PC-3 (cell line): ENCODE data around the gene PIMREG. TPM values are rescaled to one million over a fixed set of nuclear protein-coding genes. Genes with fewer than 3 reads are reported as not detected.

Experiments used
- ATAC-seq: fragments of 200-7000 bp; cut with Tn5 transposase; 2 replicates; pipeline ENCODE4 v1.9.1; 2020; ENCODE audit warnings: mild to moderate bottlenecking, moderate library complexity
- BruUV-seq: library from RNA; stranded (reverse); fragments of 400-500 nt; replicated peaks from 2 replicates; lab custom pipeline; 2021; lab: Mats Ljungman, UMichigan
- CTCF ChIA-PET: fragments of 300-600 bp; sonication (Branson Sonifier 250); formaldehyde crosslinking; loops from one replicate; lab custom pipeline; 2022; ENCODE audit warnings: antibody characterized with exemption; lab: Charles Lee
- POLR2A ChIA-PET: fragments of 300-600 bp; sonication (Branson Sonifier 250); formaldehyde crosslinking; loops from one replicate; lab custom pipeline; 2022; ENCODE audit warnings: antibody characterized with exemption; ENCODE audit not compliant: unreplicated experiment; lab: Charles Lee
- DNase-seq: peaks from one replicate; pipeline ENCODE4 v3.0.0-alpha.2; 2015
- H2AFZ ChIP-seq: fragments of 300-600 bp; sonication (generic); 2 replicates; pipeline ENCODE4 v1.6.0; 2016; ENCODE audit warnings: antibody characterized with exemption, low read length
- H3F3A ChIP-seq: fragments of 300-600 bp; sonication (generic); one replicate; pipeline ENCODE4 v1.6.0; 2017; ENCODE audit warnings: antibody characterized with exemption, low read length, control low read depth, mild to moderate bottlenecking; ENCODE audit not compliant: unreplicated experiment
- H3K27ac ChIP-seq: fragments of 300-600 bp; sonication (generic); 2 replicates; pipeline ENCODE4 v1.5.1; 2016; ENCODE audit warnings: mild to moderate bottlenecking, low read length
- H3K27me3 ChIP-seq: fragments of 300-600 bp; sonication (generic); 2 replicates; pipeline ENCODE4 v1.6.1; 2016; ENCODE audit warnings: low read length, mixed read lengths
- H3K36me3 ChIP-seq: fragments of 300-600 bp; sonication (generic); 2 replicates; pipeline ENCODE4 v1.6.1; 2016; ENCODE audit warnings: low read depth, mixed run types, low read length, mixed read lengths
- H3K4me1 ChIP-seq: fragments of 300-600 bp; sonication (generic); 2 replicates; pipeline ENCODE4 v1.5.1; 2016; ENCODE audit warnings: low read length; ENCODE audit not compliant: insufficient read depth
- H3K4me2 ChIP-seq: fragments of 300-600 bp; sonication (generic); 2 replicates; pipeline ENCODE4 v1.6.0; 2016; ENCODE audit warnings: low read length
- H3K4me3 ChIP-seq: fragments of 300-600 bp; sonication (generic); 2 replicates; pipeline ENCODE4 v1.5.1; 2016; ENCODE audit warnings: mild to moderate bottlenecking, low read length, mixed read lengths
- H3K79me2 ChIP-seq: fragments of 300-600 bp; sonication (generic); 2 replicates; pipeline ENCODE4 v1.6.1; 2017; ENCODE audit warnings: low read length, mixed read lengths
- H3K9ac ChIP-seq: fragments of 300-600 bp; sonication (generic); 2 replicates; pipeline ENCODE4 v1.6.0; 2016; ENCODE audit warnings: mild to moderate bottlenecking, low read length
- H3K9me2 ChIP-seq: fragments of 300-600 bp; sonication (generic); replicated peaks from 2 replicates; pipeline ENCODE4 v1.6.1; 2016; ENCODE audit warnings: mixed run types, low read length, mixed read lengths
- H3K9me3 ChIP-seq: fragments of 300-600 bp; sonication (generic); 2 replicates; pipeline ENCODE4 v1.6.1; 2016; ENCODE audit warnings: low read length, mixed read lengths
- H4K20me1 ChIP-seq: fragments of 300-600 bp; sonication (generic); 2 replicates; pipeline ENCODE4 v1.6.1; 2016; ENCODE audit warnings: low read length, mixed read lengths
- CTCF ChIP-seq: fragments of 300-600 bp; sonication (generic); conservative IDR thresholded peaks from 2 replicates; pipeline ENCODE4 v1.5.1; 2017; ENCODE audit warnings: antibody characterized with exemption, low read depth, mild to moderate bottlenecking, low read length
- EZH2 ChIP-seq: fragments of 300-600 bp; sonication (generic); IDR thresholded peaks from one replicate; pipeline ENCODE4 v1.6.1; 2017; ENCODE audit warnings: antibody characterized with exemption, mild to moderate bottlenecking, low read length; ENCODE audit not compliant: unreplicated experiment
- EZH2phosphoT487 ChIP-seq: fragments of 300-600 bp; sonication (generic); IDR thresholded peaks from 2 replicates; pipeline ENCODE4 v1.6.1; 2018; ENCODE audit warnings: mild to moderate bottlenecking, antibody characterized with exemption, low read length, borderline replicate concordance
- intact Hi-C: fragments of 100-400 bp; cut with micrococcal nuclease; formaldehyde crosslinking; loops from 2 replicates; pipeline ENCODE4 v1.9.0; 2023
- total RNA-seq: library from RNA; depleted of rRNA; stranded (reverse); fragments of >200 nt; gene quantifications from 2 replicates; pipeline ENCODE4 v1.2.3, GENCODE V29; 2014

PIMREG gene
- total RNA-seq, 1 experiment from 2014 or later: 67.6 TPM

GRCh38 chr17:6471531-6472465 is 27.5 kb downstream of the PIMREG start:
- H3K9me2 ChIP-seq: no peaks in the 10 kb centered on the region
- H4K20me1 ChIP-seq: no peaks in the 10 kb centered on the region
- no peak overlapping the region for H2AFZ ChIP-seq
- ATAC-seq: peak; percentile 62
- CTCF ChIA-PET: interaction anchor here (1.1 kb wide), 1 partner anchor 88 kb away, joined by 4 read pairs; no protein-coding TSS in a partner anchor
- TF ChIP-seq CTCF (0 out of 2 replicates have a peak, but pooled peaks have one; percentile 11), EZH2phosphoT487 (no peak)
- H3K4me2 ChIP-seq: peak overlapping the region; percentile 46
- H3K36me3 ChIP-seq: no peaks in the 10 kb centered on the region; the same call in 1 of the 2 replicates
- H3K27me3 ChIP-seq: no peaks in the 10 kb centered on the region
- H3K4me1 ChIP-seq: peaks cover 15% of the 10 kb centered on the region
- no TSS peak for BruUV-seq
- H3F3A ChIP-seq: no peaks in the 10 kb centered on the region
- DNase-seq: peak; percentile 63
- H3K9ac ChIP-seq: no peak overlapping the region
- no peak overlapping the region for H3K27ac ChIP-seq
- H3K79me2 ChIP-seq: no peaks in the 10 kb centered on the region
- no peaks in the 10 kb centered on the region for H3K9me3 ChIP-seq
- POLR2A ChIA-PET: no interaction called here
- intact Hi-C loops: loop anchor here (2.0 to 5.0 kb wide), 2 partner anchors 83 to 176 kb away; no protein-coding TSS in a partner anchor
- no peak overlapping the region for H3K4me3 ChIP-seq

- intact Hi-C loops: loop anchor here (2.0 to 5.0 kb wide), 2 partner anchors 82 to 175 kb away; no protein-coding TSS in a partner anchor
- ChIA-PET CTCF (interaction anchor here (0.6 to 1.1 kb wide), 4 partner anchors 37 to 176 kb away, joined by 3 to 4 read pairs (median 3); no protein-coding TSS in a partner anchor), POLR2A (no interaction called here)
- no TSS peak for BruUV-seq
- H3K36me3 ChIP-seq: no peaks in the 10 kb centered on the region
- no peak overlapping the region for H3K4me2 ChIP-seq
- DNase-seq (no peak), ATAC-seq (no peak)
- no peak overlapping the region for H2AFZ ChIP-seq
- no peak for TF ChIP-seq CTCF
- TF ChIP-seq EZH2: no peak
- TF ChIP-seq EZH2phosphoT487: no peak
- no peak overlapping the region for H3K4me3 ChIP-seq
- no peaks in the 10 kb centered on the region for H3F3A ChIP-seq
- H3K4me1 ChIP-seq: peaks cover 15% of the 10 kb centered on the region
- no peaks in the 10 kb centered on the region for H4K20me1 ChIP-seq
- no peaks in the 10 kb centered on the region for H3K27me3 ChIP-seq
- H3K9me3 ChIP-seq: no peaks in the 10 kb centered on the region
- H3K27ac ChIP-seq: no peak overlapping the region
- H3K9ac ChIP-seq: no peak overlapping the region
- H3K9me2 ChIP-seq: no peaks in the 10 kb centered on the region
- no peaks in the 10 kb centered on the region for H3K79me2 ChIP-seq
Measured at GRCh38 chr17:6472517-6472916, 28.3 kb downstream of the PIMREG start.
